HCT116 (cell line): ENCODE data around the gene DQX1. TPM values are rescaled to one million over a fixed set of nuclear protein-coding genes. Genes with fewer than 3 reads are reported as not detected.
A peak's percentile ranks its signal among the peaks of the same experiment; 100 is the strongest.

ENCODE experiments used
- ATAC-seq: fragments of 200-7000 bp; cut with Tn5 transposase; 2 replicates; pipeline ENCODE4 v1.9.1; 2020; ENCODE audit warnings: mild to moderate bottlenecking, moderate library complexity
- BruUV-seq: library from RNA; stranded (reverse); fragments of 400-500 nt; replicated peaks from 2 replicates; lab custom pipeline; 2021; lab: Mats Ljungman, UMichigan
- CTCF ChIA-PET: fragments of 300-600 bp; sonication (Branson Sonifier 250); formaldehyde crosslinking; loops from one replicate; lab custom pipeline; 2021; ENCODE audit warnings: antibody characterized with exemption; lab: Charles Lee
- POLR2A ChIA-PET: fragments of 300-600, 350-600 bp; sonication (Branson Sonifier 250); formaldehyde crosslinking; loops from one replicate; lab custom pipeline; 2021; ENCODE audit warnings: antibody characterized with exemption; lab: Charles Lee
- RAD21 ChIA-PET, 2 experiments: fragments of 300-600 bp; sonication (Branson Sonifier 250); formaldehyde crosslinking; loops; one replicate each; lab custom pipeline; 2023; ENCODE audit warnings: low total read pairs in 2 of 2; ENCODE audit not compliant: uncharacterized antibody in 2 of 2, unreplicated experiment in 2 of 2, low non-redundant PET in 1 of 2; lab: Charles Lee
- DNase-seq: peaks from one replicate; pipeline ENCODE4 v3.0.0-alpha.2; 2010; ENCODE audit warnings: low read depth, low spot score
- H2AFZ ChIP-seq: fragments of 200-600 bp; shearing (Covaris generic), sonication (generic); 2 replicates; pipeline ENCODE4 v1.6.1; 2017; ENCODE audit warnings: low read depth, mixed run types, mixed read lengths, antibody characterized with exemption, low read length; ENCODE audit not compliant: poor library complexity, severe bottlenecking
- H3K27ac ChIP-seq: 2 replicates; pipeline ENCODE4 v1.5.1; 2012; ENCODE audit warnings: low read depth, low read length
- H3K27me3 ChIP-seq: fragments of 200-600 bp; sonication (generic); 2 replicates; pipeline ENCODE4 v1.6.1; 2016; ENCODE audit warnings: mixed run types, low read length, mixed read lengths; ENCODE audit not compliant: insufficient read depth
- H3K36me3 ChIP-seq, 2 experiments: fragments of 200-500 bp in 1 of 2; fragments of 200-600 bp in 1 of 2; sonication (Bioruptor generic) in 1 of 2; sonication (generic) in 1 of 2; 2 replicates each; pipeline versions ENCODE4 v1.5.1 to v1.6.1; 2014 to 2016; ENCODE audit warnings: low read length in 2 of 2, inconsistent platforms in 1 of 2, mixed read lengths in 1 of 2, mixed run types in 1 of 2; ENCODE audit not compliant: insufficient read depth in 2 of 2, control insufficient read depth in 1 of 2
- H3K4me1 ChIP-seq, 2 experiments: fragments of 200-600 bp in 1 of 2; sonication (generic) in 1 of 2; 2 replicates each; pipeline versions ENCODE4 v1.5.1 to v1.6.1; 2012 to 2017; ENCODE audit warnings: low read length in 2 of 2, inconsistent platforms in 1 of 2, mild to moderate bottlenecking in 1 of 2, mixed read lengths in 1 of 2, mixed run types in 1 of 2, moderate library complexity in 1 of 2; ENCODE audit not compliant: insufficient read depth in 2 of 2, control insufficient read depth in 1 of 2
- H3K4me2 ChIP-seq: fragments of 200-600 bp; sonication (generic); 2 replicates; pipeline ENCODE4 v1.6.1; 2017; ENCODE audit warnings: mixed run types, low read length, mixed read lengths
- H3K4me3 ChIP-seq, 2 experiments: fragments of 200-600 bp in 1 of 2; sonication (generic) in 1 of 2; replicated peaks in 1 of 2; 2 replicates each; pipeline ENCODE4 v1.5.1; 2011 to 2016; ENCODE audit warnings: low read length in 2 of 2, control low read depth in 1 of 2, low read depth in 1 of 2, mild to moderate bottlenecking in 1 of 2, mixed read lengths in 1 of 2, mixed run types in 1 of 2
- H3K79me2 ChIP-seq: fragments of 200-600 bp; sonication (generic); 2 replicates; pipeline ENCODE4 v1.6.1; 2017; ENCODE audit warnings: mild to moderate bottlenecking, mixed run types, low read length, moderate library complexity, mixed read lengths; ENCODE audit not compliant: insufficient read depth
- H3K9ac ChIP-seq: fragments of 200-600 bp; sonication (generic); 2 replicates; pipeline ENCODE4 v1.6.1; 2016; ENCODE audit warnings: low read length, mixed read lengths
- H3K9me2 ChIP-seq: fragments of 200-600 bp; sonication (generic), shearing (Covaris generic); 2 replicates; pipeline ENCODE4 v1.6.1; 2017; ENCODE audit warnings: mixed run types, mild to moderate bottlenecking, moderate library complexity; ENCODE audit not compliant: insufficient read depth
- H3K9me3 ChIP-seq, 2 experiments: fragments of 200-500 bp in 1 of 2; fragments of 200-600 bp in 1 of 2; sonication (Bioruptor generic) in 1 of 2; sonication (generic) in 1 of 2; 2 replicates each; pipeline ENCODE4 v1.6.1; 2014 to 2017; ENCODE audit warnings: low read length in 2 of 2, mixed read lengths in 2 of 2, inconsistent platforms in 1 of 2, low read depth in 1 of 2, mild to moderate bottlenecking in 1 of 2, mixed run types in 1 of 2, moderate library complexity in 1 of 2; ENCODE audit not compliant: control insufficient read depth in 1 of 2, insufficient read depth in 1 of 2
- H4K20me1 ChIP-seq: fragments of 200-600 bp; sonication (generic), shearing (Covaris generic); 2 replicates; pipeline ENCODE4 v1.6.1; 2017; ENCODE audit warnings: mixed run types, mild to moderate bottlenecking, moderate library complexity; ENCODE audit not compliant: insufficient read depth
- CBX3 ChIP-seq: IDR thresholded peaks from 2 replicates; pipeline ENCODE4 v1.6.1; 2012; ENCODE audit warnings: low read depth
- EGR1 ChIP-seq: IDR thresholded peaks from 2 replicates; pipeline ENCODE4 v1.6.1; 2012; ENCODE audit warnings: low read depth
- ELF1 ChIP-seq: IDR thresholded peaks from 2 replicates; pipeline ENCODE4 v1.6.1; 2012; ENCODE audit warnings: low read depth, borderline replicate concordance
- EZH2 ChIP-seq: fragments of 200-600 bp; sonication (generic); IDR thresholded peaks from 2 replicates; pipeline ENCODE4 v1.6.1; 2017; ENCODE audit warnings: antibody characterized with exemption, mixed run types
- FOSL1 ChIP-seq: IDR thresholded peaks from 2 replicates; pipeline ENCODE4 v1.6.1; 2012; ENCODE audit warnings: low read depth
- JUND ChIP-seq: IDR thresholded peaks from 2 replicates; pipeline ENCODE4 v1.6.1; 2012
- POLR2A ChIP-seq: IDR thresholded peaks from 2 replicates; pipeline ENCODE4 v1.7.0; 2011; ENCODE audit warnings: borderline replicate concordance; ENCODE audit not compliant: insufficient read depth, insufficient read length; ENCODE audit errors: extremely low read depth
- POLR2AphosphoS5 ChIP-seq: IDR thresholded peaks from 2 replicates; pipeline ENCODE4 v1.6.1; 2011; ENCODE audit warnings: mild to moderate bottlenecking, low read depth, low read length, moderate library complexity
- RAD21 ChIP-seq: IDR thresholded peaks from 2 replicates; pipeline ENCODE4 v1.6.1; 2012; ENCODE audit warnings: low read depth, mild to moderate bottlenecking
- SIN3A ChIP-seq: IDR thresholded peaks from 2 replicates; pipeline ENCODE4 v1.6.1; 2012; ENCODE audit warnings: low read depth
- SP1 ChIP-seq: IDR thresholded peaks from 2 replicates; pipeline ENCODE4 v1.6.1; 2012; ENCODE audit warnings: low read depth
- TCF7L2 ChIP-seq: IDR thresholded peaks from 2 replicates; pipeline ENCODE4 v1.7.0; 2011; ENCODE audit warnings: borderline replicate concordance, inconsistent platforms; ENCODE audit not compliant: insufficient read depth, insufficient read length; ENCODE audit errors: extremely low read depth
- ZFX ChIP-seq: fragments of 450-650 bp; IDR thresholded peaks from 2 replicates; pipeline ENCODE4 v1.6.1; 2017
- ZNF274 ChIP-seq: fragments of 200-500 bp; sonication (Bioruptor generic); IDR thresholded peaks from 2 replicates; pipeline ENCODE4 v1.6.1; 2014; ENCODE audit warnings: mild to moderate bottlenecking, low read depth, low read length, inconsistent platforms
- intact Hi-C: fragments of 100-400 bp; cut with micrococcal nuclease; formaldehyde crosslinking; loops from 2 replicates; pipeline ENCODE4 v1.10.0; 2022
- total RNA-seq: library from RNA; stranded (reverse); gene quantifications from one replicate; pipeline ENCODE4 v1.2.1, GENCODE V29; 2021; ENCODE audit not compliant: unreplicated experiment
- TF ChIP-seq, protein P1 (sequence below): IDR thresholded peaks from 2 replicates; pipeline ENCODE4 v1.6.1; 2012
- TF ChIP-seq, protein P2 (sequence below), 3 experiments: fragments of 200-600 bp in 1 of 3; sonication (generic) in 1 of 3; IDR thresholded peaks in 2 of 3; conservative IDR thresholded peaks in 1 of 3; 2 replicates each; pipeline ENCODE4 v1.5.1; 2012 to 2017; ENCODE audit warnings: low read depth in 2 of 3, low read length in 2 of 3, antibody characterized with exemption in 1 of 3, borderline replicate concordance in 1 of 3, control low read depth in 1 of 3, mild to moderate bottlenecking in 1 of 3, mixed read lengths in 1 of 3, mixed run types in 1 of 3, moderate library complexity in 1 of 3; ENCODE audit not compliant: insufficient read depth in 1 of 3
- TF ChIP-seq, protein P3 (sequence below): IDR thresholded peaks from 2 replicates; pipeline ENCODE4 v1.6.1; 2012

DQX1 gene
- total RNA-seq, 1 experiment from 2014 or later, result 0.98 TPM

DNA sequence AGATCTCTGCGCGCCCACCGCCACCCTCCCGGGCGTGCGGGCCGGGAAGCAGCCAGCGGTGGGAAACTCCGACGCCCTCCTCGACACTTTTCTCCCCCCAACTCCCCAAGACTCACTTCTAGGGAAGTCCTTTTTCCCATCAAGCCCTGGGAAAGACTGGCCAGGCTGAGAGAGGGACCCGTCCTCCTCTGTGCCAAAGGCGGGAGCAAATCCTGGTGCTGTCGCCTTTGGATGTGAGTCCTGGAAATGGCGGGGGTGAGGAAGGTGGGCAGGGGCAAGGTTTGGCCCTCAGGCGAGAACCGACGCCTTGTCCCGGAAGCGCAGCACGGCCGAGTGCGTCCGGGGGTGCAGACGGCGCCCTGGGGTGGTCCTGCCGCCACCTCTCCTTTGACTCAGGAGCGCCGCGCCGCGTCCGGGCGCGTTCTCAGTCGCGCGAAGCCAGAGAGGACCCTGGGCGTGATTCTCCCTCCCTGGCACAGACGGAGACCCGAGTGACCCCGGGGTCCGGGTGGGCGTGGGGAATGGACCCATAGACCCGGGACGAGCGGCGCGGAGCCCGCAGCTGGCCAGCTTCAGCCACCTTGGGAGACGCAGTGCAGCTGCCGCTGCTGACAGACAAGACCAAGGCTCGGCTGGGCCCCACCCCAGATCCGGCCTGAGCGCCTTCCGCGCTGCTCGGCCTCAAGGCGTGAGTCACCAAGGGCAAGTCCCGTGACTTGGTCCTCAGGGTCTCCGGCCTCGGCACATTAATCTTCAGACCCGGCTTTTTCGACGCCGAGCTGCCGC is 23.1 kb downstream of the DQX1 start:
- intact Hi-C loops, result loop anchor here (2.0 kb wide), 1 partner anchor 20 kb away; the partner anchor contains the start of genes CCDC142 and TTC31
- no peak for TF ChIP-seq ELF1
- TF ChIP-seq POLR2A, result peak; percentile 75
- no peak for TF ChIP-seq EZH2
- no peak for TF ChIP-seq EGR1
- no peak for TF ChIP-seq RAD21
- TF ChIP-seq, protein P1, sequence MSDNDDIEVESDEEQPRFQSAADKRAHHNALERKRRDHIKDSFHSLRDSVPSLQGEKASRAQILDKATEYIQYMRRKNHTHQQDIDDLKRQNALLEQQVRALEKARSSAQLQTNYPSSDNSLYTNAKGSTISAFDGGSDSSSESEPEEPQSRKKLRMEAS, result no peak
- TF ChIP-seq CBX3, result no peak
- TF ChIP-seq, protein P2, sequence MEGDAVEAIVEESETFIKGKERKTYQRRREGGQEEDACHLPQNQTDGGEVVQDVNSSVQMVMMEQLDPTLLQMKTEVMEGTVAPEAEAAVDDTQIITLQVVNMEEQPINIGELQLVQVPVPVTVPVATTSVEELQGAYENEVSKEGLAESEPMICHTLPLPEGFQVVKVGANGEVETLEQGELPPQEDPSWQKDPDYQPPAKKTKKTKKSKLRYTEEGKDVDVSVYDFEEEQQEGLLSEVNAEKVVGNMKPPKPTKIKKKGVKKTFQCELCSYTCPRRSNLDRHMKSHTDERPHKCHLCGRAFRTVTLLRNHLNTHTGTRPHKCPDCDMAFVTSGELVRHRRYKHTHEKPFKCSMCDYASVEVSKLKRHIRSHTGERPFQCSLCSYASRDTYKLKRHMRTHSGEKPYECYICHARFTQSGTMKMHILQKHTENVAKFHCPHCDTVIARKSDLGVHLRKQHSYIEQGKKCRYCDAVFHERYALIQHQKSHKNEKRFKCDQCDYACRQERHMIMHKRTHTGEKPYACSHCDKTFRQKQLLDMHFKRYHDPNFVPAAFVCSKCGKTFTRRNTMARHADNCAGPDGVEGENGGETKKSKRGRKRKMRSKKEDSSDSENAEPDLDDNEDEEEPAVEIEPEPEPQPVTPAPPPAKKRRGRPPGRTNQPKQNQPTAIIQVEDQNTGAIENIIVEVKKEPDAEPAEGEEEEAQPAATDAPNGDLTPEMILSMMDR (IDR thresholded peaks at IDR 0.05 in 2 of 3, conservative IDR thresholded peaks at IDR 0.05 in 1 of 3; ENCODE audit: borderline replicate concordance in 1 of 3, insufficient read depth in 1 of 3, low read depth in 2 of 3, low read length in 2 of 3), result peak in 2 of 3 experiments; percentile 17 to 44; a peak in 2 of 6 replicates
- no peak for TF ChIP-seq SIN3A
- TF ChIP-seq ZFX, result peak; percentile 62; the same call in 1 of the 2 replicates
- peak; percentile 49 for TF ChIP-seq TCF7L2
- TF ChIP-seq POLR2AphosphoS5, result peak; percentile 86
- no peak for TF ChIP-seq SP1
- TF ChIP-seq ZNF274, result no peak
- TF ChIP-seq FOSL1, result no peak
- TF ChIP-seq, protein P3, sequence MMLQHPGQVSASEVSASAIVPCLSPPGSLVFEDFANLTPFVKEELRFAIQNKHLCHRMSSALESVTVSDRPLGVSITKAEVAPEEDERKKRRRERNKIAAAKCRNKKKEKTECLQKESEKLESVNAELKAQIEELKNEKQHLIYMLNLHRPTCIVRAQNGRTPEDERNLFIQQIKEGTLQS, result no peak
- TF ChIP-seq JUND, result no peak
- peak overlapping the region; percentile 85 for H3K9ac ChIP-seq
- H3K79me2 ChIP-seq, result peaks cover 22% of the 10 kb centered on the region
- peaks cover 3 to 16% of the 10 kb centered on the region in 2 experiments; a peak in 2 of 4 replicates for H3K36me3 ChIP-seq
- H4K20me1 ChIP-seq, result no peaks in the 10 kb centered on the region
- BruUV-seq, result no TSS peak
- POLR2A ChIA-PET, result interaction anchor here (0.9 kb wide), 1 partner anchor 60 kb away, joined by 3 read pairs; no protein-coding TSS in a partner anchor
- peak overlapping the region; percentile 91 for H3K27ac ChIP-seq
- ATAC-seq (peak; percentile 63), DNase-seq (peak; percentile 57)
- H3K27me3 ChIP-seq, result no peaks in the 10 kb centered on the region
- RAD21 ChIA-PET, result no interaction called here
- CTCF ChIA-PET, result interaction anchor here (1.8 kb wide), 1 partner anchor 20 kb away, joined by 9 read pairs; the partner anchor contains the start of genes CCDC142 and TTC31
- H3K9me2 ChIP-seq, result no peaks in the 10 kb centered on the region
- H3K9me3 ChIP-seq, result no peaks in the 10 kb centered on the region
- peak overlapping the region; percentile 83 to 89 for H3K4me3 ChIP-seq
- peak overlapping the region; percentile 40 for H2AFZ ChIP-seq
- H3K4me2 ChIP-seq, result peak overlapping the region; percentile 95
- peaks cover 24 to 54% of the 10 kb centered on the region in 2 experiments for H3K4me1 ChIP-seq
